Globus pallidus (tissue), 1 donor: ENCODE results near the gene WDTC1.
"Not testable (repeated sequence)": the region's sequence is repeated elsewhere in the genome, so short reads cannot be mapped to it uniquely, and the experiment has no call there.

ENCODE experiments used
- DNase-seq: peaks from one replicate; pipeline ENCODE4 v3.0.0-alpha.2; 2015; ENCODE audit warnings: low spot score

WDTC1 gene

GRCh38 chr1:27234049-27234882 is at the start of gene WDTC1:
TSS of gene WDTC1 (plus strand) at chr1:27234632. CDS start at chr1:27261055, 26,423 bp downstream.
- peak; percentile 99 for DNase-seq

- DNase-seq, result not testable (repeated sequence)
Measured at GRCh38 chr1:27184665-27185064, 49.8 kb upstream of the WDTC1 start.

GRCh38 chr1:27192039-27192529 is 42.3 kb upstream of the WDTC1 start:
- DNase-seq, result no peak

GRCh38 chr1:27193194-27193593 is 41.2 kb upstream of the WDTC1 start:
- no peak for DNase-seq

- DNase-seq, result no peak
Measured at GRCh38 chr1:27201295-27201694, 33.1 kb upstream of the WDTC1 start.

GRCh38 chr1:27203946-27204345 is 30.5 kb upstream of the WDTC1 start:
- DNase-seq, result no peak

GRCh38 chr1:27207238-27207637 is 27.2 kb upstream of the WDTC1 start:
- not testable (repeated sequence) for DNase-seq

- DNase-seq, result not testable (repeated sequence)
Measured at GRCh38 chr1:27208143-27208850, 26.1 kb upstream of the WDTC1 start.

GRCh38 chr1:27216466-27216865 is 18.0 kb upstream of the WDTC1 start:
- DNase-seq, result no peak

- DNase-seq, result no peak
Measured at GRCh38 chr1:27217401-27217800, 17.0 kb upstream of the WDTC1 start.

- no peak for DNase-seq
Measured at GRCh38 chr1:27218736-27219135, 15.7 kb upstream of the WDTC1 start.

- no peak for DNase-seq
Measured at GRCh38 chr1:27220096-27220495, 14.3 kb upstream of the WDTC1 start.

- not testable (repeated sequence) for DNase-seq
Measured at GRCh38 chr1:27220702-27221497, 13.5 kb upstream of the WDTC1 start.

GRCh38 chr1:27225621-27226020 is 8.8 kb upstream of the WDTC1 start:
- DNase-seq, result no peak

GRCh38 chr1:27227765-27228164 is 6.7 kb upstream of the WDTC1 start:
- no peak for DNase-seq

GRCh38 chr1:27233667-27234048 is 774 bp upstream of the WDTC1 start:
- no peak for DNase-seq

- DNase-seq, result no peak
Measured at GRCh38 chr1:27235827-27236226, 1.4 kb downstream of the WDTC1 start.

GRCh38 chr1:27237112-27237511 is 2.7 kb downstream of the WDTC1 start:
- no peak for DNase-seq

GRCh38 chr1:27238032-27238431 is 3.6 kb downstream of the WDTC1 start:
- DNase-seq, result no peak

- DNase-seq, result no peak
Measured at GRCh38 chr1:27241677-27242076, 7.2 kb downstream of the WDTC1 start.

- not testable (repeated sequence) for DNase-seq
Measured at GRCh38 chr1:27243665-27244064, 9.2 kb downstream of the WDTC1 start.

GRCh38 chr1:27246194-27246593 is 11.8 kb downstream of the WDTC1 start:
- no peak for DNase-seq
